H1 (cell line): ENCODE data around the gene AKR1C3. TPM values are rescaled to one million over a fixed set of nuclear protein-coding genes. Genes with fewer than 3 reads are reported as not detected.

Source experiments
- CTCF ChIA-PET: fragments of 300-600 bp; sonication (Branson Sonifier 250); formaldehyde crosslinking; loops from one replicate; lab custom pipeline; 2021; ENCODE audit not compliant: partially characterized antibody; lab: Charles Lee
- POLR2A ChIA-PET: fragments of 300-600 bp; sonication (Branson Sonifier 250); formaldehyde crosslinking; loops from one replicate; lab custom pipeline; 2021; ENCODE audit warnings: inconsistent platforms; ENCODE audit not compliant: partially characterized antibody; lab: Charles Lee
- DNase-seq, 2 experiments: peaks; one replicate each; pipeline versions ENCODE4 v3.0.0 to v3.0.0-alpha.2; 2010 to 2022; ENCODE audit warnings: low spot score in 2 of 2, low read depth in 1 of 2, mixed read lengths in 1 of 2
- FAIRE-seq: peaks from 2 replicates; lab custom pipeline; 2011; peaks lifted over from hg19 to GRCh38; lab: Jason Lieb, UNC
- H2AFZ ChIP-seq: 2 replicates; pipeline ENCODE4 v1.8.1; 2012; ENCODE audit warnings: low read length, inconsistent platforms
- H2AK5ac ChIP-seq: 2 replicates; pipeline ENCODE4 v1.6.1; 2013; ENCODE audit warnings: low read depth, low read length
- H2BK120ac ChIP-seq: replicated peaks from 2 replicates; pipeline ENCODE3; 2013; ENCODE audit warnings: low read depth, low read length, inconsistent platforms
- H2BK12ac ChIP-seq: 2 replicates; pipeline ENCODE4 v1.6.1; 2013; ENCODE audit warnings: low read depth, low read length
- H2BK15ac ChIP-seq: 2 replicates; pipeline ENCODE4 v1.6.1; 2013; ENCODE audit warnings: low read length
- H2BK20ac ChIP-seq: 2 replicates; pipeline ENCODE4 v1.6.1; 2013; ENCODE audit warnings: low read length
- H2BK5ac ChIP-seq: 2 replicates; pipeline ENCODE4 v1.6.1; 2013; ENCODE audit warnings: low read depth, low read length
- H3K14ac ChIP-seq: 2 replicates; pipeline ENCODE4 v1.6.1; 2013; ENCODE audit warnings: inconsistent platforms; ENCODE audit not compliant: insufficient read length
- H3K18ac ChIP-seq: 2 replicates; pipeline ENCODE4 v1.6.1; 2013; ENCODE audit warnings: low read length; ENCODE audit errors: extremely low read depth
- H3K23ac ChIP-seq: 2 replicates; pipeline ENCODE4 v1.6.1; 2013; ENCODE audit warnings: inconsistent platforms; ENCODE audit not compliant: insufficient read length
- H3K23me2 ChIP-seq: 2 replicates; pipeline ENCODE4 v1.6.1; 2013; ENCODE audit warnings: low read depth, low read length
- H3K27ac ChIP-seq: 2 replicates; pipeline ENCODE4 v1.6.1; 2011; ENCODE audit warnings: low read depth, low read length, inconsistent platforms
- H3K27me3 ChIP-seq, 4 experiments: replicated peaks in 1 of 4; 1 replicate in 1 of 4; 2 replicates in 3 of 4; pipeline versions ENCODE4 v1.6.1 to v1.8.1; 2011 to 2013; ENCODE audit warnings: low read length in 3 of 4, mild to moderate bottlenecking in 3 of 4, inconsistent platforms in 2 of 4, mixed read lengths in 2 of 4, moderate library complexity in 1 of 4; ENCODE audit not compliant: control insufficient read depth in 3 of 4, insufficient read depth in 3 of 4; ENCODE audit errors: extremely low read depth in 1 of 4
- H3K36me3 ChIP-seq, 4 experiments: 2 replicates each; pipeline versions ENCODE4 v1.6.1 to v1.8.1; 2011 to 2013; ENCODE audit warnings: mild to moderate bottlenecking in 4 of 4, low read length in 3 of 4, moderate library complexity in 2 of 4, control low read depth in 1 of 4, inconsistent platforms in 1 of 4; ENCODE audit not compliant: insufficient read depth in 4 of 4, control insufficient read depth in 2 of 4
- H3K4ac ChIP-seq: replicated peaks from 2 replicates; pipeline ENCODE3; 2013; ENCODE audit warnings: low read length, low read depth, mixed read lengths, inconsistent platforms; ENCODE audit not compliant: insufficient read length
- H3K4me1 ChIP-seq, 4 experiments: replicated peaks in 1 of 4; 1 replicate in 1 of 4; 2 replicates in 3 of 4; pipeline versions ENCODE4 v1.6.1 to v1.8.1; 2011 to 2013; ENCODE audit warnings: low read length in 3 of 4, inconsistent platforms in 2 of 4, mixed read lengths in 1 of 4; ENCODE audit not compliant: insufficient read depth in 4 of 4, control insufficient read depth in 3 of 4
- H3K4me2 ChIP-seq, 2 experiments: 2 replicates each; pipeline versions ENCODE4 v1.6.1 to v1.8.1; 2011 to 2013; ENCODE audit warnings: low read depth in 2 of 2, low read length in 2 of 2, control low read depth in 1 of 2, inconsistent platforms in 1 of 2, mild to moderate bottlenecking in 1 of 2; ENCODE audit not compliant: insufficient read depth in 1 of 2
- H3K4me3 ChIP-seq, 4 experiments: fragments of 200-600, 300-600 bp in 1 of 4; sonication (generic), shearing (Covaris generic), sonication (Bioruptor Twin) in 1 of 4; 2 replicates each; pipeline versions ENCODE4 v1.5.1 to v1.8.1; 2011 to 2016; ENCODE audit warnings: low read length in 4 of 4, low read depth in 3 of 4, control low read depth in 2 of 4, inconsistent platforms in 2 of 4, mild to moderate bottlenecking in 2 of 4, mixed read lengths in 1 of 4, moderate library complexity in 1 of 4; ENCODE audit not compliant: insufficient read depth in 2 of 4; ENCODE audit errors: extremely low read depth in 1 of 4
- H3K56ac ChIP-seq: replicated peaks from 2 replicates; pipeline ENCODE3; 2013; ENCODE audit warnings: low read depth, mild to moderate bottlenecking, mixed read lengths, low read length, inconsistent platforms; ENCODE audit not compliant: insufficient read length
- H3K79me1 ChIP-seq: 2 replicates; pipeline ENCODE4 v1.6.1; 2013; ENCODE audit warnings: low read depth, low read length, control low read depth
- H3K79me2 ChIP-seq, 2 experiments: 2 replicates each; pipeline versions ENCODE4 v1.6.1 to v1.8.1; 2012 to 2013; ENCODE audit warnings: low read length in 2 of 2, mild to moderate bottlenecking in 2 of 2, inconsistent platforms in 1 of 2; ENCODE audit not compliant: insufficient read depth in 2 of 2, control insufficient read depth in 1 of 2
- H3K9ac ChIP-seq, 4 experiments: replicated peaks in 1 of 4; 1 replicate in 1 of 4; 2 replicates in 3 of 4; pipeline versions ENCODE4 v1.6.1 to v1.8.1; 2011 to 2013; ENCODE audit warnings: low read depth in 3 of 4, low read length in 3 of 4, control low read depth in 2 of 4, mild to moderate bottlenecking in 2 of 4, moderate library complexity in 2 of 4, inconsistent platforms in 1 of 4; ENCODE audit errors: extremely low read depth in 1 of 4
- H3K9me3 ChIP-seq, 2 experiments: 2 replicates each; pipeline versions ENCODE4 v1.6.1 to v1.8.1; 2012 to 2013; ENCODE audit warnings: mild to moderate bottlenecking in 2 of 2, moderate library complexity in 2 of 2, control low read depth in 1 of 2, inconsistent platforms in 1 of 2, low read depth in 1 of 2, low read length in 1 of 2, mixed read lengths in 1 of 2; ENCODE audit not compliant: insufficient read depth in 2 of 2
- H4K20me1 ChIP-seq, 2 experiments: replicated peaks in 1 of 2; 2 replicates each; pipeline versions ENCODE3 to v1.8.1; 2011 to 2013; ENCODE audit warnings: inconsistent platforms in 2 of 2, low read length in 2 of 2, mild to moderate bottlenecking in 1 of 2; ENCODE audit not compliant: insufficient read depth in 2 of 2, control insufficient read depth in 1 of 2
- H4K5ac ChIP-seq: 2 replicates; pipeline ENCODE4 v1.6.1; 2013; ENCODE audit warnings: low read length, low read depth, mixed read lengths, inconsistent platforms; ENCODE audit not compliant: insufficient read length
- H4K8ac ChIP-seq: 2 replicates; pipeline ENCODE4 v1.8.0; 2013; ENCODE audit warnings: mild to moderate bottlenecking, moderate library complexity, low read length, inconsistent platforms; ENCODE audit not compliant: insufficient read depth; ENCODE audit errors: extremely low read depth
- H4K91ac ChIP-seq: replicated peaks from 2 replicates; pipeline ENCODE3; 2013; ENCODE audit warnings: low read length, mixed read lengths, inconsistent platforms; ENCODE audit not compliant: insufficient read length
- BACH1 ChIP-seq: IDR thresholded peaks from 2 replicates; pipeline ENCODE4 v1.6.1; 2012; ENCODE audit warnings: low read length, improper control_type of control experiment
- BCL11A ChIP-seq, 2 experiments: IDR thresholded peaks; one replicate each; pipeline ENCODE4 v1.6.1; 2011; ENCODE audit warnings: low read depth in 2 of 2, low read length in 2 of 2, mild to moderate bottlenecking in 2 of 2
- FOSL1 ChIP-seq: IDR thresholded peaks from 2 replicates; pipeline ENCODE4 v1.6.1; 2011; ENCODE audit warnings: mild to moderate bottlenecking, low read depth, low read length, moderate library complexity; ENCODE audit not compliant: insufficient read depth
- GTF2F1 ChIP-seq: IDR thresholded peaks from 2 replicates; pipeline ENCODE4 v1.6.1; 2012; ENCODE audit warnings: low read depth, low read length, improper control_type of control experiment, borderline replicate concordance
- JUN ChIP-seq: IDR thresholded peaks from 2 replicates; pipeline ENCODE4 v1.6.1; 2011; ENCODE audit warnings: low read depth, mild to moderate bottlenecking, improper control_type of control experiment, low read length
- KDM5A ChIP-seq: fragments of 200-600 bp; IDR thresholded peaks from 2 replicates; pipeline ENCODE4 v1.7.1; 2012; ENCODE audit warnings: mild to moderate bottlenecking, low read length, inconsistent platforms, mixed read lengths
- NRF1 ChIP-seq: IDR thresholded peaks from 2 replicates; pipeline ENCODE4 v1.6.1; 2011; ENCODE audit warnings: mild to moderate bottlenecking, low read depth, low read length, improper control_type of control experiment
- SAP30 ChIP-seq: fragments of 300-600 bp; sonication (generic); IDR thresholded peaks from 2 replicates; pipeline ENCODE4 v1.7.1; 2012; ENCODE audit warnings: low read length, moderate library complexity, mild to moderate bottlenecking, inconsistent platforms; ENCODE audit not compliant: insufficient read depth, insufficient replicate concordance
- SIRT6 ChIP-seq: IDR thresholded peaks from one replicate; pipeline ENCODE4 v1.7.1; 2012; ENCODE audit warnings: low read length, inconsistent platforms
- TBP ChIP-seq: IDR thresholded peaks from 2 replicates; pipeline ENCODE4 v1.6.1; 2011; ENCODE audit warnings: low read depth, low read length, improper control_type of control experiment
- TCF12 ChIP-seq: IDR thresholded peaks from 2 replicates; pipeline ENCODE4 v1.6.1; 2011; ENCODE audit warnings: low read depth, mild to moderate bottlenecking, low read length
- YY1 ChIP-seq: IDR thresholded peaks from 2 replicates; pipeline ENCODE4 v1.6.1; 2011; ENCODE audit warnings: low read depth, mild to moderate bottlenecking, low read length
- WGBS, 2 experiments: shearing (Covaris generic) in 1 of 2; methylation state at CpG; one replicate each; pipeline versions ENCODE4 v1.1.6 to v1.1.7; 2013 to 2015; ENCODE audit warnings: low lambda C conversion rate in 2 of 2, mixed read lengths in 2 of 2, inconsistent platforms in 1 of 2, low coverage in 1 of 2, missing lambda C conversion rate in 1 of 2; ENCODE audit not compliant: insufficient replicate concordance in 2 of 2, insufficient coverage in 1 of 2, insufficient read length in 1 of 2; ENCODE audit errors: extremely low coverage in 1 of 2, missing lambda C conversion rate in 1 of 2; 5-methylcytosine and 5-hydroxymethylcytosine counted together
- polyA plus RNA-seq, 7 experiments: library from polyadenylated mRNA; depleted of rRNA in 3 of 7; stranded (reverse) in 5 of 7; unstranded in 2 of 7; fragments of >200 nt in 5 of 7; fragments of 200-250 nt in 2 of 7; gene quantifications; 1 replicate in 5 of 7; 2 replicates in 1 of 7; 4 replicates in 1 of 7; pipeline versions ENCODE4 v1.2.1 to v1.2.3, GENCODE V29; 2011 to 2013; ENCODE audit warnings: missing spikeins in 2 of 7, mixed read lengths in 2 of 7
- total RNA-seq: library from RNA; stranded (reverse); fragmentation: NEBNext Ultra II Directional; extraction: Animal tissue kit (Norgen Biotek cat#: 25700); gene quantifications from 2 replicates; pipeline ENCODE4 v1.2.1, GENCODE V29; 2021

AKR1C3 gene
- total and polyA plus RNA-seq, 2 of the 8 experiments (the other 6 are each of a cell fraction or from before 2014, with no cell fraction given) = 4.6 to 6.9 TPM

DNA sequence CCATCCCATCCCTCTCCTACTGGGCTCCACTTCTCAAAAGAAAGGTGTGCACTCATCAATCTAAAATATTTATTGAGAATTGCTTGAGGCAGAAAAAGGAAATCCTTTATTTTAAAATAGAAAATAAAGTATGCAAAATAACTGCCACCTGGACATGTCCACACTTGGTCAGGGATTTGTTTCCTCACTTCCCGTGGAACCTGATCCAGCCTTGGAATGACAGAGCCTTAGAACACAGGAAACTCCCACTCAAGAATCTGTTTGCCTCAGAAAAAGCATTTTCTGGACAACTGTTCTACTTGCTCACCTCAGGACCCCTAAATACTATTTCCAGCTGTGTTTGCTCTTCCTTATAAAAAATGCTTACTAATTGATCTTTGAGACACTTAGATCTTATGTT lies 61.7 kb downstream of the AKR1C3 start:
- H3K4me2 ChIP-seq = no peak overlapping the region
- H3K23me2 ChIP-seq = no peaks in the 10 kb centered on the region

More for the DNA sequence above, 61.7 kb downstream of the AKR1C3 start:
- Histone ChIP-seq H3K79me2 (no peaks in the 10 kb centered on the region), H2BK12ac (no peak overlapping the region), H4K91ac (no peak overlapping the region), H3K14ac (no peak overlapping the region), H2BK15ac (no peak overlapping the region), H3K4ac (no peak overlapping the region), H4K8ac (no peak overlapping the region), H3K27me3 (no peaks in the 10 kb centered on the region), H3K9ac (no peak overlapping the region), H3K36me3 (no peaks in the 10 kb centered on the region), H3K4me1 (no peaks in the 10 kb centered on the region), H2AFZ (no peak overlapping the region), H3K27ac (no peak overlapping the region), H3K9me3 (peaks cover 33 to 46% of the 10 kb centered on the region in 2 experiments; a peak in 3 of 4 replicates), H2BK120ac (no peak overlapping the region), H2BK20ac (no peak overlapping the region), H2BK5ac (no peak overlapping the region), H3K79me1 (no peaks in the 10 kb centered on the region), H3K4me3 (no peak overlapping the region), H2AK5ac (no peak overlapping the region), H3K56ac (no peak overlapping the region), H4K20me1 (no peaks in the 10 kb centered on the region), H3K18ac (no peak overlapping the region), H3K23ac (no peak overlapping the region), H4K5ac (no peak overlapping the region)
- WGBS, 2 experiments = 68% methylated on average over 1 of the region's 1 CpG; no CpG with 5 or more reads in 1 of the 2 experiments
- CTCF ChIA-PET = no interaction called here
- FAIRE-seq (no peak), DNase-seq (no peak)
- POLR2A ChIA-PET = no interaction called here
- TF ChIP-seq NRF1 (no peak), BACH1 (no peak), SIRT6 (no peak), TCF12 (no peak), TBP (no peak), JUN (no peak), GTF2F1 (no peak), YY1 (no peak), BCL11A (IDR thresholded peaks at IDR 0.05; ENCODE audit: low read depth in 2 of 2, low read length in 2 of 2) (no peak), FOSL1 (no peak), SAP30 (no peak), KDM5A (no peak)
